ENCODE results near the gene PAK3.

PAK3 gene

DNA sequence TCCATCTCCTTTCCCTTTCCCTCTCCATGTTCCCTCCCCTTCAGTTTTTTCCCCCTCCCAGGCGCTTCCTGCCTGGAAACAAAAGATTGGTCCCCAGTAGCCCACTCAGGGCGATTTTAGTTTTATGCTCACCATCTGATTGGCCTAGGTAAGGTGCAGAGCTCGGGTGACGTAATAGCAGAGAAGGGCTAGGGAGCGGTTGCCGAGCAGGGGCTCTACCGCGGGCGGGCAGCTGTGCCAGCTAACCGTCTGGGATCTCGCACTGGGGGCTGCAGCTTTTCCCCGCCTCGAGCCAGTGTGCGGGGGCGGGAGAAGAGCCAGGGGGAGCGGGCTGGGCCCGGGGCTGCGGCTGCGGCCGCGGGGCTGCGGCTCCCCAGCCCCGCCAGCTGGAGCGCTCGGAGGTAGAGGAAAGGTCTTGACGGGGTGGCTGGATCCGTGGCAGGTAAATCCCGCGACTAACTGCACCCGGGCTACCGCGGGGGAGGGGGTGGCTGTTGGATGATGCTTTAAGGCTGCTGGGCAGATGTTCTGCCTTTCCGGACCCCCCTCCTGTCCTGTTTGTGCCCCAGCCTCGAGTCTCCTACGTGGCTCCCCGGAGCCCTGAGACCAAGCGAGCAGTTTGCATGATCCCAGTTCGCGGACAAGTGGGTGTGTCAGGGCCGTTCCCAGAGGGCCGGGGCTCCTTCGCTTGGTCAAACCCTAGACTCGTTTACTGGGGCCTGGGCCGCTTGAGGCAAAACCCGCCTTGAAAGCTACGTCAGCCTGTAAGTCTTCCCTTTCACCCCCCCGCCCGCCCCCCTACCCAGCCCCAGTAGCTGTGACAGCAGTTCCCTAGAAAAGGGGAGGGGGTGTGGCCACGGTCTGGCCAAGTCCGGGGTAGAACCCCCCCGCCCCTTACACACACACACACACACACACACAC is at the start of gene PAK3:
TSS of gene PAK3 (plus strand) at position 218 of the 922 bp plus-strand sequence. CDS start 26,913 bp downstream, outside the sequence.
- DNase-seq, result peak; percentile 27 to 32

DNA sequence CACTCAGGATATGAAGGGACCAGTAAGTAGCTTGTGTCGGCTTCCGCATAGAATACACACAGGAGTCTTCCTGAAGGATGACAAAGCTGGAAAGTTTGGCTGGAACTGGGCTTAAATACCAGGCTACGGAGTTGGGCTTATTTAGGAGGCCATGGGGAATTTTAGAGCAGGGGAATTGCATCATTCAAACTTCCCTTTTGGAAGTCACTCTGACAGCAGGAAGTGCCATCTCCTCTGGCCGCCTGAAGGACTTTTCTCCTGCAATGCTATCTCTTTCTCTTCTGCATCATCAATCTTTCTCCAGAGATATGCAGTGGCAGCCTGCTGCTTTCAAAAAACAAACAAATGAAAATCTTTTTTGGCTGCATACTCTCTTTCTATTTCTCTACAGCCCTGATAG is 48.4 kb upstream of the PAK3 start:
- no peak for DNase-seq

DNA sequence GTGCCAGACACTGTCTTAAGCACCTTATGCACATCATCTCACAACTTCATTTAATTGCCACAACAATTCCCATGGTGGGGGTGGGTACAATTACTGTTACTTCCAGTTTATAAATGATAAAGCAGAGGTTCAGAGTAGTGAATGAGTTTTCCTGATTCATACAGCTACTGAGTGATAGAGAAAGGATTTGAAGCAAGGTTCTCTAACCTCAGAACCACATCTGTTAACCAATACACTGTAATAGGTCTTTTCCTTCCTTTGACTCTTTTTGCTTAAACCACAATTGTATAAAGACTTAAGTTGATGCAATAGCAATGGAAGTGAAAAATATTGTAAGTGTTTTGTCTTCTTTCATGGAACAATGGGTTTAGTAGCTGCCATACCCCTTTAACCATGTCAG is 43.5 kb upstream of the PAK3 start:
- no peak for DNase-seq

DNA sequence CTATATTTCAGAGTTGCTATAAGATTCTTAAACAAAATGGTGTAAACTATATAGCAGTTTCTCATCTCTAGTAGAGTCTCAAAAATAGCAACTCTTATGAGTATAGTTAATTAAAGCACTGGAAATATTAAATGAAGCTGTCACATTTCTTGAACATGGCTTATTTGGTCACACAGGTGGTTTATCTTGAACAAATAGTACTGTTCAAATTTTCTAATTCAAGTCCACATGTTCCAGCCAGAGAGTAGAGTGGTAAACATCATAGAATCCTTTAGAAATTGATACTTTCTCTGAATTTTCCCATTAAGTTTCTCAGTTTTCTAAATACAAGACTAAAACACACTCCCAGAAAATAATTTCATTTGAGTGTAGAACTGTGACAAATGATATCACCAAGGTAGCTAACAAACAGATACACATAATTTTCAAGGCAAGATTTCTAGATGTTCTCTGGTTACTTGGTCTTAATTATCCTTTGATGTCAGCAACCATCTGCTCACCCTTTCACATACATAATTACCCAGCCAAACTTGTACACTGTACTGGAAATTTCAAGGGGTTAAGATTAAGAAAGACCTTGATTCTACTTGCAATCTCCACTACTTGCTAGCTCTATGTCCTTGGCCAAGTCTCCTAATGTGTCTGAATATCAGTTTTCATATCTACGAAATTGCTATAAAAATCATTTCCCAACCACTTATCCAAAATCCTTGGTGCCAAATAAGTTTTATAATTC is 24.3 kb upstream of the PAK3 start:
- no peak for DNase-seq

DNA sequence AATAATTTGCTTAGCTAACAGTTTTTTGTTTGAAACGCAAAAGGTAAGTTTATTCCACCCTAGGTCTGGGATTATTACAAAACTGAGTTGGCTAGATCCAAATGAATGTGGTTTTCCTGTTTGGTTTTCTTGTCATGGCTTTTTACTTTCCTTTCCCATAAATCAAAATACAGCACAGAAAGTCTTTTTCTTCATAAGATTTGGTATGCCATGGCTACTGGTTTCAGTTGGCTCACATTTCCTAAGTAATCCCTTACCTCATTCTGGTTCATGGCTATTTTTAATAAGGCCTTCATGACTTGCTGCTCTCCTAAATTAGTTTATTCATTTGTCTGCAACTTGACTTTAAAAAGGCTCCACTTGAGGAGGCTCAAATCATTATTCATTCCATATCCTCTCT is 12.9 kb upstream of the PAK3 start:
- DNase-seq, result no peak

DNA sequence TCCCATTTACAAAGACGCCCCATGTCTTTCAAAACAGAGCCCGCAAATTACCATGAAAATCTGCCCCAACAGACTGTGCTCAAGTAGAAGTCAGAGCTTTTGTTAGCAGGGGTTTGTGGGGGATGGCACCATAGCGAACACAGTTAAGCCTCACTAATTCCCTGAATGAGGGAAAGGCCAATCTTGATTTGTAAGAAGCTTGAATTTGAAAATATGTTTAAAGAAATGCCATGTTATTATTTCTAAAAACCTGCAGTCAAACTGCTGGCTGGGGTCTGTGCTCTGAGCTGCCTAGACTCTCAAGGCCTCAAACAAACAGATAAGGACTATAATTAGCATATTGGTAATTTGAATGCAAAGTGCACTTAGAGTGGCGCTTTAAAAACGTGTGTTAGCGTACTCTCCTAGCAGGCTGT is 9.4 kb upstream of the PAK3 start:
- DNase-seq, result no peak

DNA sequence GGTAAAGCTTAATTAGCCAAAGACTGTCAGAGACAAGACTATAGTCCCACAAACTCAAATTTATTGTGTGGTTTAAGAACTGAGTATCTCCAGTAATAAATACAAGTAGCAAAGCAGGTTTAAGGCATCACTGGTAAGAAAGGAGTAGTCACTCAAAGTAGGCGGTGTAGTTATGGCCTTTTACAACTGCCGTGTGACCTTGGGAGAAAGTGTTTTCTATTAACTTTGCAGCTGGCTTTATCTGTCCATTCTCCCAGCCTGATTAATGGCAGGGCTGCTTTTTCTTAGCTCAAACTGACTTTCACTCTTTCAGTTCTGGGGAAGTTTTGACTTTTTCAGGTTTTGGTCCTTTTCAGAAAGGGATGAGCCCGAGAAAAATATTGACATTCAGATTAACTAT is 7.4 kb upstream of the PAK3 start:
- DNase-seq, result no peak

DNA sequence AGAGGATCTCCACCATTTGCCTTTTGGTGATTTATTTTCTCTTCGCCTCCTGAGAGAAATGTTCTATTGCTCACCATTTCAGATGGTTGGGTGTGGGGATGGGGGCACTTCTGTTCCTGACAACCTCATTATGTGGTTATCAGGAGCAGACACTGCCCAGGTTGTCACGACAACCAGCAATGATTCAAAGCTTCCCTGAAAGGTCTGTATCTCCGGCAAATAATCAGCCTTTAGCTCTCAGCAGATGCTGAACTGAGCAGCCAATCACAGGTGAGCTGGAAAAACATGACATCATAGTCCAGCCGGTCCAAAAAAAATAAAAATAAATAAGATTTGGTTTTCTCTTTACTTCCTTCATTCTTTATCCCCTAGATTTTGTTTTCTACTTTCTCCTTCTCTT is 5.5 kb upstream of the PAK3 start:
- DNase-seq, result no peak

DNA sequence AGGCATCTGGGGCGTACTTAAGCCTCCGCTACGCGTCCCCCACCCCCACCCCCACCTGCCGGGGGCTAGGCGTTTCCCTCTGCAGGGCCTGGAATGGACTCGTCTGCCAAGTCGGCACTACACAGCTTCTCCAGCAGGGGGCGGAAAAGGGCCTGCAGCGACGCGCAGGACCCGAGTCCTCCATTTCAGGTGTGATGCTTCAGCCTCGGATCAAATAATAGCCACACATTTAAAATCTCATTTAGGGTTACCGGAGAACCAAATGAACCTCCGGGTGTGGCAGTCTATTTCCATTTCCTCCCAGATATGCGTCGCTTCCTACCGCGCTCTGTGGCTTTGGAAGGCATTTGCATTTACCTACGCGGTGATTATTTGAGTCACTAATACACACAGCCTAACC is 2.9 kb downstream of the PAK3 start:
- DNase-seq, result peak; percentile 80 to 82

DNA sequence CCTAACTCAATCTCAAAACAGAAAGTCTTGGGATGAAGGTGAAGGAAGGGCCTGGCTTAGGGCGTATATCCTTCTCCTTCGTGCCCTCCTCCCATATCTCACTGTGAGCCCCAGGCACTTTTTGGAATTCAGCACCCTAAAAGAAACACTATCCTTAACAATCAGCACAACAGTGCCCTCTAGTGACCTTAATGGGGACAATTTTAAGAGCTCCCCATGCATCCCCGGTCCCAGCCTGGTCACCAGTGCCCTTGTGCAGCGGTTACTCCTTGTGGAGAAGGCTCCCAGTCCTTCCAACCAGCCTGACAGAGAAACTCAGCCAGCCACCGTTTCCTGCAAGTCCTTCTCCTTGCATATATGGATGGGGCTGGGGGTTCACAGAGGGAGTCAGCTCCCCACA is 4.2 kb downstream of the PAK3 start:
- DNase-seq, result peak; percentile 44 to 50

DNA sequence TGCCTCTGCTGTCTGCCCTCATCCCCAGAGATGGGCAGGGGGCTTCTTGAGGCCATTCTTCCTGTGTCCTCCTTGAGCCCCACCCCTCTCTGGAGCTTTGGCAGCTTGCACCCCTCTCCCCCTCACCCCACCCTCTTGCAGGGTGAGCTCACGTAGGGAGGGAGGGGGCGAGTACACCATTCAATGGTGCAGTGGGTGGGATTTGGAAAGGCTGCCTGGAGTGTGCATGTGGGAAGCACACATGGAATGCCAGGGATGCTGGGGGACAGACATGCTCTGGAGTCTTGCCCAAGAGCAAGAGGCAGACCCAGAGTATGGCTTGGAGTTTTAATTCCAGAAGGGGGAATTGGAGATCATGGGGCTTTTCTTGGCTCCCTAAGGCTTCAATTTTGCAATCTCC is 5.6 kb downstream of the PAK3 start:
- no peak for DNase-seq

DNA sequence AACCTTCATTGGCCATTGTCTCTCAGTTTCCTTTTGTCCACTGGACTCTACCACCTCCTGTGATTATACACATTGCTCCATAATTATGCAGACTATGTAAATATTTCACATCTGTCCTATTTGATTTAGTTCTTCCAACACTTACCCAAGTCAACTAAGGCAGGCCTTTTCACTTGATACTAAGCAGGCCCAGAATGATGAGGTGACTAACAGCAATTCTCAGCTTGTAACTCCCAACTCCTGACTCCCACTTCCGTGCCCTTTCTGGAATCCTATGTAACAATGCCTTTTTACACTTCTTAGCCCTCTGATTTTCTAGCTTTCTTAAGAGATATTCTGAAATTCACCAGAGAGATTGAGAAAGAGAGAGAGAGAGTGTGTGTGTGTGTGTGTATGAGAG is 6.6 kb downstream of the PAK3 start:
- no peak for DNase-seq

DNA sequence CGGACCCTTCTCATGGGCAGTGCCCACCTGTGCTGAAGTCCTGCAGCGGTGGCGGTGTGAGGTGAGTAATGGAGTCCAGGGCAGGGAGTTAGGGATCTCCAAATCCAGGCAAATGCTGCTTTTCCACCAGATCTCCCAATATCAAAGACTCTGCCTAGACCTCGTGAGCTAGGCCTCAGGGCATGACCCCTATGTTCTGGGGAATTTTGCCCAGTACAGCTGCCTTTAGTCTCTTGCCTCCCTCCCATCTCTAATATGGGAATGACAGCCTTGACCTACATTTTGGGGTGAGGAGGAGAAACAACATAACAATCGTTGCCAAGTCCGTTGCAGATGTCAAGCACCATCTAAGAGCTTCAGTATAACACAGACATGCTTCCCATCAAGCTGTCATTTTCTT is 7.3 kb downstream of the PAK3 start:
- no peak for DNase-seq

DNA sequence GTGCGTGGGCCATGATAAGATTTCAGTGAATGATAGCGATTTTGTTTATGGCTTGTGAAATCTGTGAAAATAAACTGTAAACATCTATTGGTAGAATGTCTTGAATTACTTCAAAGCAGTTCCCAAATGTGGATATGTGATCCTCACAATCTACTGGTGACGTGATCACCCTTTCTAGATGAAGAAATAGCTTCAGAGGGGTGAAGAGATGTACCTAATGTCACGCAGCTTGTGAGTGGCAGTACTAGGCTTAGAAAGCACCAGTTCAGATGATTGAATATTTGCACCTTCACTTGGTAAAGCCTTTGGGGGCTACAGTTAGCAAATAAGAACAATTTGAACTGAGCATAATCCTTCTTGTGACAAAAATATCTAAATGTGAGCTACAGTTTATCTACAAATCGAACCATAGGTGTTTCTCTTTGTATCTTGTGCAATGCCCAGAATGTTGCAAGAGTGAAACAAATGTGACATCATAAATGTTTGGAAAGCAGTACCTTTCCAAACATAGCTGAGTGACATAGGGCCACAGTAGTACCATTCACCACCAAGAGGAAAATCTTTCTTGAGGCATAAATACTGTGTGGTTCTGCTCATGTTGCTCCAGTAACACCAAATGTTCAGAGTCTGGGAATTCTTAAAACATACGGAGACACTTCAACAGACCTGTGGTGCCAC is 14.2 kb downstream of the PAK3 start:
- DNase-seq, result no peak

DNA sequence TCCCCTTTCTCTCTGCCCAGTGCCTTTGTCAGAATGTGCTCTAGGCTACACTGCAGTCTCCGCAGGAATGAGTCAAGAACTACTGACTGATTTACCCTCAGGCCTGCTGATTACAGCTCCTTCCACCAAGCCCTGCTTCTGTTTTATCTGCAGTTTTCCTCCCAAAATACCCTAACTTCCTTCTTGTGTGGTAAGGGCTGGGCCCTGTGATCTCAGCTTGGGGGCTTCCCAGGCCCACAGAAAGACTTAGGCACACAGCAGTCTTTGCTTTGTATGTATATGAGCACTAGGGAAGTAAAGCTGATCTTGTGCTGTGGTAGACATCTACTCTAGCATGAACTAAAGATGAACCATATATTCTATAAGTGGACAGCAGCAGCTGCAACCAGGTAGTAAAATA is 18.8 kb downstream of the PAK3 start:
- DNase-seq, result no peak

DNA sequence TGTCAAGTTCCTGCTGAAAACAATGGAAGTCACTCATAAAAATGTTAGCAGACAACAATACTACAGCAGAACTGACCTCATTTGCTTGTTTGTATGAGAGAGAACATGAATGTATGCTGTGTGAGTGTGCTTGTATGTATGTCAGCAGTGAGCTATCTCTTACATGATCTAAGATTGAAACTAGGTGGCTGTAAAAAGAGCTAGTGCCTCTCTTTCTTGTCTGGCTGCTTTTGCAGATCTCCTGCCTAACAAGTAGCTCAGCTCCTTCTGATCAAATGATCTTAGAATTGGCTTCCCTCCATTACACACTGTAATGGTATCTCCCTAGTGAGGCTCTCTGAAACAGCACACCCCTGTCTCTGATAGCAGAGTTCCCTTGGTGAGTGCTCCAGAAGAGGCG is 20.7 kb downstream of the PAK3 start:
- DNase-seq, result no peak

DNA sequence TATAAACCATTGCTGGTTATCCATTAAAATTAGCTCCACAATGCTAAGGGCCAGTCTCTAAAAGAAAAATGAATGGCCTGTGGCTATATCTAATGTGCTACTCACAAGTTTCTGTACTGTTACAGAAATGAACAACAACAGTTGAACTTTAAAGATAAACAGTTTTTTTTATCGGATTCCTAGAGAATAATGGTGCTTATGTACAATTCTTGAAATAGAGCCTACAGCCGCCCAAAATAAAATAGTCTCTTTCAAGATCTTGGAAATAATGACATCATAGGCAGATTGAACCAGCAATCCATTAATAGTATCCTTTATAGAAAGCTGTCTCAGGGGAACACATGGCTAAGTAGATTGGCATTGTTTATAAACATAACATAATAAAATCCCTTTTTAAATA is 23.4 kb downstream of the PAK3 start:
- no peak for DNase-seq

DNA sequence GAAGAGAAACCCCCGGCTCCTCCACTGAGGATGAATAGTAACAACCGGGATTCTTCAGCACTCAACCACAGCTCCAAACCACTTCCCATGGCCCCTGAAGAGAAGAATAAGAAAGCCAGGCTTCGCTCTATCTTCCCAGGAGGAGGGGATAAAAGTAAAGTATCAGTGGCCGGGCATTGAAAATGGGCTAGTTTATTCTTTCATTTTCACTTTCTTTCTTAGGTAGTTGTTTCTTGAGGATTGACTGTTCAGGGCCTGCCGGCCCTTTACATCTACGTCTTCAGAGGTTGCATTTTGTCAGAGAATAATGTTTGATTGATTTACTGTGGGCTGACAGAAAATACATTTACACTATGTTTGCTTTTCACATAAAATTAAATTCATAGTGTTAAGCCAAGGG is 27.1 kb downstream of the PAK3 start:
- peak in 1 of 2 experiments; percentile 18 for DNase-seq

DNA sequence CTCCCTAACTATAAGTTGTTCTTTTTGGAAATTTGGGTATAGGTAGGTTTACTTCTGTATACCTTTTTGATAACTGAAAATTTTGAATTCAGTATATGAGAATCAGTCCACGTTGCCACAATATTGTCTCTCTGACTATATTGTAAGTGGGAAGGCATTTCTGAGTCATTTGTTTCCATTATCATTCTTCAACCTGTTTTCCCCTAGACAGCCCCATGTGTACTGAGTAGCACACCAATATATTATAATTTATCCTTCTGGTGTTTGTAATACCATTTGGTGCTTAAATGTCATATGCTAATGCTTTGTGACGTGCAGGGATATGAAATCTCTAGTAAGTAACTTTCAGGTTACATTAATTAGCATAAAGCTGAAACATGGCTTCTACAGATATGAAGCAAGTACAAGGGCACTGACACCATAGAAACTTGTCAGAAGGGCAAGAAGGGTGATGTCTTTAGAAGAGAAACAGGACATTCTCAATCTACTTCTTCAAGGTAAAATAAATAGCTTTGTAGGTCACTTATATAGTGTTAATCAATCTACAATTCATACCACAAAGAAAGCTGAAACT is 27.7 kb downstream of the PAK3 start:
- DNase-seq, result no peak

DNA sequence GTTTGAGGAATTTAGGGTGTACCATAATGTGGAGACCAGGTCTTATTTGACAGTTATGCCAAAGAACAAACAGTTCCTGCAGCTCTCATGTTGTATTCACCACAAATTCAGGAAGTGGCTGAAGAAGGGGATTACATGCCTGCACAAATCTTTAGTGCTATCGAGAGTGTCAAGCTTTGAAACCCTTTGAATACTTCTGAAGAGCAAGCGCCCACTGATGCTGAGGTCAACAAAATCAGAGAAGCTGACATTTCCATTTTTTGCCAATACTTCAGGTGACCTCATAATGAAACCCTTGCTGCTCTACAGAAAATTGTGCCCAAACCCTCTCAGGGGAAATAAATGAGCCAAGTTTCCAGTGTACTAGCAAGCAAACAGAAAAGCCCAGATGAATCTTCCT is 28.4 kb downstream of the PAK3 start:
- DNase-seq, result no peak

DNA sequence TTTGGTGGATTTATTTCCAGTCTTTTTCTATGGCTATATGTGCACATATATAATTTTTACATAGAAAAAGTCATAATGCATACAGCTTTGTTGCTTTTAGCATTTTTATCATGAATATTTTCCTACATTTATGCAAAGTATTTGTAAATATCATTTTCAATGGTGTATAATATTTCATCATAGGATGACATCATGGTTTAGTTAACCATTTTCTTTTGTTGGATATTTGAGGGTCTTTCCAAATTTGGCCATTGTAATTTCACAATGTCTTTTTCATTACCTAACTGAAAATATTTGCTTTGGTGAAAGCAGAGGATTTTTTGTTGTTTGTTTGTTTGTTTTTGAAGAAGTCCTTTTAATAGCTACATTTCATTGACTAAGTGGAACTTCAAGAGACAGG is 31.0 kb downstream of the PAK3 start:
- no peak for DNase-seq

DNA sequence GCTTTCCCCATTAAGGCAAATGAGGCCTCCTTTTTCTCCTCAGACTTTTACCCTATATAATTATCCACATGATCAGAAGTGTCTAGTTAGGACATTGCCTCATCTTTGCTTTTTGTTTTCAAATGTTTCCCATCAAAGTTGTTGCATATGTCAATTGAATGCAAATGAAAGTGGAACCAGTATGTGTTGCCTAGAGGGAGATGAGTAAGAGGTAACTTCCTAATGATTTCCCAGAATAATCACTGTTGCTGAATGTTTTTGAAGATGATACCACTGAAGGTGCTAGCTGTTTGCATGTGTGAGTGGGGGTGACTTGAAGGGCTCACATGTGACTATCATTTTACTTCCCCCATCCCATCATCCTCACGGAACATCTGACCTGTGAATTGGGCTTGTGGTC is 33.9 kb downstream of the PAK3 start:
- DNase-seq, result no peak

DNA sequence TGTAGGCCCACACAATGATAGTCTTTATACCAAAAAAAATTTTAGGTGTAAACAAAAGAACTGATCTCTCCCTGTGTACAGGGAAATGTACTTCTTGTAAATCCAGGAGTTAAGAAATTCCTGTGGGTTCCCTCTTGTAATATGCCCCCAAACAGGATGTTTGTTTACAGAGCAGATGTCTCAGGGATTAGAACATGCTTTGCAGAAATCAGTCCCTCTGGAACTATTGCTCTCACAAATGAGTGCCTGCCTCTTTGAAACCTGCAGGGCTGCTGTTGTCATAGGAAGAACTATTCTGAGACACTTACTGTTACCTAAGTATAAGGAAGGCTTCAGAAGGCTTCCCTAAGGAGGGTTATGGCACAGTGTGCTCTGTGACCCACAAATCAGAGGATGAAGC is 35.6 kb downstream of the PAK3 start:
- no peak for DNase-seq
